Glomerular endothelial cell (primary cell): Measurements from ENCODE around the gene GALE. TPM values are rescaled to one million over a fixed set of nuclear protein-coding genes. Genes with fewer than 3 reads are reported as not detected.
A peak's percentile ranks its signal among the peaks of the same experiment; 100 is the strongest.
"Not testable (repeated sequence)": the region's sequence is repeated elsewhere in the genome, so short reads cannot be mapped to it uniquely, and the experiment has no call there.

Source experiments
- DNase-seq: peaks from one replicate; pipeline ENCODE4 v3.0.0-alpha.2; 2011; ENCODE audit warnings: low read depth, low spot score; ENCODE audit errors: extremely low read depth
- total RNA-seq: library from RNA; depleted of rRNA; stranded (reverse); fragments of >200 nt; gene quantifications from 2 replicates; pipeline ENCODE4 v1.2.3, GENCODE V29; 2015

Gene GALE
- total RNA-seq, 1 donor from 2014 or later = 60.6 TPM

DNA sequence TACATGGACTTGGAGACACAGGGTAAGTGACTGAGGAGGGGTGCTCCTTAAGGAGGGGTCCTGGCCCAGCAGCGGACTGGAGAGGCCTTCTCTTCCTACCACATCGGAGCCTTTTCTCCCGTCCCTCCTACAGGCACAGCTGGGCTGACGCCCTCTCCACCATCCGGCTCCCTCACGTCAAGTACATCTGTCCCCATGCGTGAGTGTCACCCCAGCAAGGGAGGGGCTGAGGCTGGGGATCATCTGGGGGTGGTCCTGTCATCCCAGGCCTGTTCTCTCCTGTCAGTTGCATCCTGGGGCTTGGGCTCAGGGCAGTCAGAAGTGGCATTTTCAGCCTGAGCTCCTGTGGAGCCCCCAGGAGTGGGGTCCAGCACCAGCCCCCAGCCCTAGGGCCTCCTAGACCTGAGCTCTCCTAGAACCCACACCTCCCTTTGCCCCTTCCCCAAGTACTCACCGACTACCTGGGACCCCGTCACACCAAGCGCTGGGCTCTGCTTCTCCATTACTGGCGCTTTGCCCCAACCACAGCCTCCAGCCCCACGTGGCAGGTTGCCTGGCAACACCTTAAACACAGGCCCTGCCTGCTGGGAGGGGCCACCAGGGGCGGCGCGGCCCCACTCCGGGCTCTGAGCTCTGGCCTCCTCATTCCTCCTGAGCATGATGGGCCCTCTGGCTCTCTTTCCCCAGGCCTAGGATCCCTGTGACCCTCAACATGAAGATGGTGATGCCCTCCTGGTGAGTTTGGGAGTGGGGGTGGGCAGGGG is 7.4 kb downstream of the GALE start:
- DNase-seq = no peak

DNA sequence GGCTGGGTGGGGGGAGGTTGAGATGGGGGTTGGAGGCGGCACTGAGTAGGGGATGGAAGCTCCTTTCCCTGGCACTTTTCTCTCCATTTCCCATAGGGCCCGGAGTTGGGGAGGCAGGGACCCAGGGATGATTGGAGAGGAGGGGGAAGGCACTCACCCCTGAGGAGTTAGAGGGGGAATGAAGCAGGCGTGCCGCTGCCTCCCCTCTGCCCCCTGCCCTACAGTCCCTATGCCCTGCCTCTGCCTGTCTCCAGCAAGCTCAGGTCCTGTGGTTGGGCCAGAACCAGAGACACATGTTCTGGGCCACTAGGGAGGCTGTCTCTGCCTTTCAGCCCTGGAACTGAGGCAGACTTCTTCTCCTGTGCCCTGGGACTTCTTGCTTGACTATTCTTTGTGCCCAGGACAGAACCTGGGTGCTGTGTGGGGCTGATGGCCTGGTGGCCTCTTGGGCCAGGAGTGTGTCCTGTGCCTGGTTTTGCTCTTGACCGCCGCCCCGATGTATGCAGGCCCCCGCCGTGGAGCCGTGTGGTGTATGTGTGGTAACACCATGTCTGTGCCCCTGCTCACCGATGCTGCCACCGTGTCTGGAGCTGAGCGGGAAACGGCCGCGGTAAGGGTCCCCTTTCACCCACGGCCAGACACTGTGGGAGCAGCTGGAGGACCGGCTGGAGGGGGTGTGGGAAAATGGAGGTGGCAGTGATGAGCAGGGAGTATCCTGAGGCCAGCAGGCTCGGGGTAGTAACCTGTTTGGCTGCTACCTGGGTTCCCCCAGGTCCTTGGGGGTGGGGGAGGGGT is 8.2 kb downstream of the GALE start:
- no peak for DNase-seq

GRCh38 chr1:23791516-23792047 is 9.0 kb downstream of the GALE start:
- no peak for DNase-seq

GRCh38 chr1:23790696-23791515 is 9.6 kb downstream of the GALE start, which contains the start of gene LYPLA2:
LYPLA2 (plus strand) TSS chr1:23791145; CDS start chr1:23792683, 1,538 bp downstream.
- DNase-seq = no peak

DNA sequence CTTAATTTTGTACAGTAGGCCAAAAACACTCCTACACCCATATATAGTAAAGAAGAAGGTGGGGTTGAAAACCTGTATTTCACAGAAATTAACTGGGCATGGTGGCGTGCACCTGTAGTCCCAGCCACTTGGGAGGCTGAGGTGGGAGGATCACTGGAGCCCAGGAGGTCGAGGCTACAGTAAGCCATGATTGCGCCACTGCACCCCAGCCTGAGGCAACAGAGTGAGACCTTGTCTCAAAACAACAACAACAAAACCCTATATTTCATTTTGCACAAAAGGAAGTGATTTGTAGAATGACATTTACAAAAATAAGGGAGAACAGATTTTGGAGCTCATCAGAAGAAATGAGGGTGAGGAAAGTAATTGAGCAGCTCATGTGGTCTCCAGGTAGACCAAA is 11.9 kb downstream of the GALE start:
- no peak for DNase-seq

GRCh38 chr1:23787701-23788100 is 12.9 kb downstream of the GALE start:
- DNase-seq = no peak

GRCh38 chr1:23784846-23785245 is 15.7 kb downstream of the GALE start:
- DNase-seq = no peak

- not testable (repeated sequence) for DNase-seq
Measured at GRCh38 chr1:23783141-23783540, 17.4 kb downstream of the GALE start.

DNA sequence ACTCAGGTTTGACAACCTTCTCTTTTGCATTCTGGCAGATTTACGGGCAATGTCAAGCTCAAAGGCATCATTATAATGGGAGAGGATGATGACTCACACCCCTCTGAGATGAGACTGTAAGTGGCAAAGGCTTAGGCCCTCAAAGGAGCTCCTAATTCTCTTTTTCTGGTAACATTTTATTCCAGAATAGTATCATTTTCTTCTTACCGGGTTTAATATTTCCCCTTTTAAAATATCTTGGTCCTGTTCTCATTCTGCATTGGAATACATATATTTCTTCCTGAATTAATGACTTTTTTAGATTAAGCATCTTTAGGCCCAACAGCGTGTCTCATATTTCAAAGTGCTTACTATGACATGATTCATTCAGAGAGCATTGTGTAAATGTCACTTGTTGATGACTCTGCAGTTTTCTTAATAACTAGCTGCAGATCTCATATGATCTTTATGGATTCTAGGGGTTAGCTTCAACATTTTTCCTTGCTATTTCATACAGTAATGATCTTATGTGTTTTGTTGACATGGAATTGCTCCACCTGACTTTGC is 20.7 kb downstream of the GALE start:
- DNase-seq = no peak

GRCh38 chr1:23777979-23778814 is 22.4 kb downstream of the GALE start, which contains the start of gene PITHD1:
PITHD1 (plus strand) TSS chr1:23778418; CDS start chr1:23778516, 98 bp downstream.
- no peak for DNase-seq

DNA sequence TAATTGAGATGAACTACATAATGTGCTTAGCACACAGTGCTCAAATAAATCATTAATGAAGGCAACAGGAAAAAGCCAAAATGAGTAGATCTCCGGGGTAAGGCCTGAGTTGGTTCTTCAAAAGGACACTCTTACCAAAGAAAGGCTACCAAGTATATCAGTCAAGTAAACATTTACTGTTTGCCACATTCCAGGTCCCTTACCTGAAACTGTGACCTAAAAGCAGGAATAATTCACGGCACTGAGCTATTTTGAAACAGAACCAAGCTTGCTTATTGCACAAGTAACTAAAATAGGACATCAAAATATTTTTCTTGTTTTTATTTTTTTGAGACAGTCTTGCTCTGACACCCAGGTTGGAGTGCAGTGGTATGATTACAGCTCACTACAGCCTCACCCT is 24.3 kb downstream of the GALE start:
- DNase-seq = no peak

GRCh38 chr1:23774174-23774880 is 26.2 kb downstream of the GALE start:
- no peak for DNase-seq

- DNase-seq = no peak
Measured at GRCh38 chr1:23772854-23773242, 27.7 kb downstream of the GALE start.

- DNase-seq = peak; percentile 47
Measured at GRCh38 chr1:23772049-23772853, 28.3 kb downstream of the GALE start.

DNA sequence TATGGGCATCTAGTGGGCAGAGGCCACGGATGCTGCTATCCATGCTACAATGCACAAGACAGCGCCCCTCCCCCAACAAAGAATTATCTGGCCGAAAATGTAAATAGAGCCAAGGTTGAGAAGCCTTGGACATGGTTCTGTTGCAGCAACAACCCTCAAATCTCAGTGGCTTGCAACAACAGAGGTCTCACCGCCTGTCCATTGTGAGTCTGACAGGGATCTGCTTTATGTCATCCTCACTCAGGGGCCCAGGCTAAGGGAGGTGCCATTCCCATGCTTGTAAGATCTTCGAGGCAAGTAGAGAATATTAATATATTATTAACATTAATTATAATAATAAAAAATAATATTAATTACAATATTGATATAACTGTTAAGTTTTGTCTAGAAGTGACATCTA is 31.8 kb downstream of the GALE start:
- DNase-seq = no peak

GRCh38 chr1:23763041-23763577 is 37.4 kb downstream of the GALE start:
- DNase-seq = no peak

DNA sequence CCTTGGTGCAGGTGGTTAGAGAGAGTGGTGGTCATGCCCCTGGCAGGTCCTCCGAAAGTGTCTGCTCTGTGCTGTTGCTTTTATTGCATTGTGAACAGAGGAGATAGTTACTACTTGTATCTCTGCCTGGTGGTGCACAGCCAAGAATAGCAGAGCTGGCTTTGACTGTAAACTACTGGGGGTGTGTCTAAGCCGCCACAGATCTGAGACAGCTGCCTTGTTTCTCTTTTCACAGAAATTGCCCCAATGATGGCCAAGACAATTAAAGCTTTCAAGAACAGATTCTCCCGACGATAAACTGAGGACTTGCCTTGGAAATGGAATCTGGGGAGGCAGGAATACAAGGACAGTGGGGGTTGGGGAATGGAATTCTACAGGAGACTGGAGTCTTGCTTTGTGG is 41.3 kb downstream of the GALE start:
- no peak for DNase-seq

DNA sequence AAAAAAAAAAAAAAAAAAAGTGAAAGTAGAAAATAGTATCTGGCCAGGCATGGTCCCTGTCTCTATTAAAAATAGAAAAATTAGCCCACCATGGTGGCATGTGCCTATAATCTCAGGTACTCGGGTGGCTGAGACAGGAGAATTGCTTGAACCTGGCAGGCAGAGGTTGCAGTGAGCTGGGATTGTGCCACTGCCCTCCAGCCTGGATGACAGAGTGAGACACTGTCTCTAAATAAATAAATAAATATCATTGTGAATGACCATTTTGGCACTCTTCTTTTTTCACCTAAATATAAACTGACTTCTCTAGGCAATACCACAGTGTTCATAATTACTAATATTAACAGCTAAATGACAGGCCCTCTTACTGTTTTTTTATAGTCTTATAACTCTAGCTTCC is 42.7 kb downstream of the GALE start:
- no peak for DNase-seq
